RWPE1 (cell line): ENCODE data around the gene RAP2A.

Source experiments
- CTCF ChIA-PET: fragments of 350-600 bp; sonication (Branson Sonifier 250); formaldehyde crosslinking; extraction: SDS; loops from one replicate; lab custom pipeline; 2021; lab: Yijun Ruan, JAX
- POLR2A ChIA-PET: fragments of 400-600 bp; formaldehyde crosslinking; extraction: SDS; loops from one replicate; lab custom pipeline; 2020; ENCODE audit warnings: antibody characterized with exemption; ENCODE audit not compliant: low non-redundant PET; lab: Yijun Ruan, JAX
- DNase-seq: peaks from one replicate; pipeline ENCODE4 v3.0.0; 2012; ENCODE audit warnings: low spot score
- H3K27ac ChIP-seq: fragments of 450-650 bp; 2 replicates; pipeline ENCODE4 v1.5.1; 2017
- CTCF ChIP-seq: fragments of 450-650 bp; conservative IDR thresholded peaks from 2 replicates; pipeline ENCODE4 v1.5.1; 2017; ENCODE audit warnings: low read depth, mild to moderate bottlenecking

Gene RAP2A

GRCh38 chr13:97438856-97439595, 5.1 kb downstream of the RAP2A start:
- POLR2A ChIA-PET = no interaction called here
- no peak for TF ChIP-seq CTCF
- H3K27ac ChIP-seq = no peak overlapping the region
- DNase-seq = no peak
- CTCF ChIA-PET = no interaction called here

- POLR2A ChIA-PET = no interaction called here
- no peak overlapping the region for H3K27ac ChIP-seq
- DNase-seq = no peak
- TF ChIP-seq CTCF = no peak
- CTCF ChIA-PET = no interaction called here
These were observed 6.7 kb downstream of the RAP2A start for GRCh38 chr13:97440598-97441170.

GRCh38 chr13:97441368-97441767, 7.4 kb downstream of the RAP2A start:
- no peak for DNase-seq
- TF ChIP-seq CTCF = no peak
- H3K27ac ChIP-seq = no peak overlapping the region
- ChIA-PET CTCF (no interaction called here), POLR2A (no interaction called here)

- no peak for DNase-seq
- no peak overlapping the region for H3K27ac ChIP-seq
- POLR2A ChIA-PET = no interaction called here
- CTCF ChIA-PET = no interaction called here
- no peak for TF ChIP-seq CTCF
These were observed 11.7 kb downstream of the RAP2A start for GRCh38 chr13:97445522-97446187.

GRCh38 chr13:97446448-97446847, 12.5 kb downstream of the RAP2A start:
- ChIA-PET POLR2A (no interaction called here), CTCF (no interaction called here)
- H3K27ac ChIP-seq = no peak overlapping the region
- no peak for TF ChIP-seq CTCF
- DNase-seq = no peak

GRCh38 chr13:97448503-97449251, 14.7 kb downstream of the RAP2A start:
- no peak for TF ChIP-seq CTCF
- POLR2A ChIA-PET = no interaction called here
- no peak for DNase-seq
- CTCF ChIA-PET = interaction anchor here (0.5 kb wide), 1 partner anchor 14 kb away, joined by 3 read pairs; no protein-coding TSS in a partner anchor
- no peak overlapping the region for H3K27ac ChIP-seq
